Esophagus squamous epithelium (tissue), 5 donors: ENCODE results near the gene YEATS2. TPM values are rescaled to one million over a fixed set of nuclear protein-coding genes. Genes with fewer than 3 reads are reported as not detected.

Experiments used
- DNase-seq: peaks from one replicate; lab custom pipeline; 2025; lab: John Stamatoyannopoulos, UW
- H3K27ac ChIP-seq, 4 donors: fragments of 200-600 bp; sonication (generic); one replicate each; pipeline ENCODE4 v1.5.1; 2016 to 2019; ENCODE audit warnings: mild to moderate bottlenecking in 1 of 4
- H3K27me3 ChIP-seq, 4 donors: fragments of 200-600 bp; sonication (generic); 1 replicate in 3 of 4; 2 replicates in 1 of 4; pipeline versions ENCODE4 v1.5.1 to v1.6.0; 2017 to 2021; ENCODE audit warnings: antibody characterized with exemption in 1 of 4
- H3K36me3 ChIP-seq, 3 donors: fragments of 200-600 bp; sonication (generic); one replicate each; pipeline ENCODE4 v1.5.1; 2016 to 2019
- H3K4me1 ChIP-seq, 3 donors: fragments of 200-600 bp; sonication (generic); one replicate each; pipeline ENCODE4 v1.5.1; 2017 to 2019
- H3K4me3 ChIP-seq, 4 donors: fragments of 200-600 bp; sonication (generic); 1 replicate in 3 of 4; 2 replicates in 1 of 4; pipeline ENCODE4 v1.5.1; 2016 to 2019; ENCODE audit warnings: mild to moderate bottlenecking in 2 of 4, moderate library complexity in 1 of 4
- H3K9me3 ChIP-seq, 3 donors: fragments of 200-600 bp; sonication (generic); one replicate each; pipeline ENCODE4 v1.5.1; 2016 to 2019
- CTCF ChIP-seq, 6 experiments: fragments of 450-650 bp in 4 of 6; fragments of 200-600 bp in 2 of 6; sonication (generic) in 2 of 6; IDR thresholded peaks; one replicate each; pipeline ENCODE4 v1.5.1; 2016 to 2019; ENCODE audit warnings: antibody characterized with exemption in 6 of 6, mild to moderate bottlenecking in 4 of 6, moderate library complexity in 4 of 6
- POLR2A ChIP-seq, 4 donors: fragments of 450-650 bp; IDR thresholded peaks; one replicate each; pipeline ENCODE4 v1.6.1; 2017; ENCODE audit warnings: antibody characterized with exemption in 4 of 4, mild to moderate bottlenecking in 4 of 4, moderate library complexity in 3 of 4
- WGBS, 2 donors: methylation state at CpG; one replicate each; pipeline ENCODE4 v1.1.5; 2018; 5-methylcytosine and 5-hydroxymethylcytosine counted together
- intact Hi-C: fragments of 100-400 bp; cut with DNase I; formaldehyde crosslinking; loops from one replicate; pipeline ENCODE4 v1.15.0; 2022
- total RNA-seq, 4 donors: library from RNA; depleted of rRNA; stranded (reverse); fragments of >200 nt; gene quantifications; one replicate each; pipeline ENCODE4 v1.1.0, GENCODE V29; 2016
- donor health status: DM: yes; HTN: yes; CAD: no.

The YEATS2 gene
- total RNA-seq, 4 donors from 2014 or later, result 10.1 to 23.7 (median 15.5) TPM

- intact Hi-C loops, result no loop called here
- peaks cover 34 to 88% (median 45%) of the 10 kb centered on the region in 3 donors for H3K36me3 ChIP-seq
- 93% methylated on average over 12 of the region's 12 CpGs for WGBS, 2 donors
Observed at GRCh38 chr3:183807881-183808280, 110.3 kb downstream of the YEATS2 start.

GRCh38 chr3:183808355-183808754 lies 110.8 kb downstream of the YEATS2 start:
- TF ChIP-seq POLR2A (IDR thresholded peaks at IDR 0.05) (no peak), CTCF (IDR thresholded peaks at IDR 0.05) (no peak)
- Histone ChIP-seq H3K9me3 (no peaks in the 10 kb centered on the region), H3K27me3 (no peaks in the 10 kb centered on the region), H3K4me3 (no peak overlapping the region), H3K36me3 (peaks cover 34 to 83% (median 44%) of the 10 kb centered on the region in 3 donors), H3K27ac (no peak overlapping the region), H3K4me1 (peaks cover 0 to 15% (median 3%) of the 10 kb centered on the region in 3 donors)
- no peak for DNase-seq
- intact Hi-C loops, result no loop called here
- WGBS, 2 donors, result 88 to 92% methylated on average over 9 to 11 of the region's 11 CpGs

More at GRCh38 chr3:183807881-183808280, 110.3 kb downstream of the YEATS2 start:
- H3K9me3 ChIP-seq, result no peaks in the 10 kb centered on the region
- TF ChIP-seq POLR2A (IDR thresholded peaks at IDR 0.05) (no peak), CTCF (IDR thresholded peaks at IDR 0.05) (no peak)
- H3K27me3 ChIP-seq, result no peaks in the 10 kb centered on the region
- peaks cover 0 to 10% (median 3%) of the 10 kb centered on the region in 3 donors for H3K4me1 ChIP-seq
- no peak overlapping the region for H3K4me3 ChIP-seq
- no peak overlapping the region for H3K27ac ChIP-seq
- no peak for DNase-seq

- Histone ChIP-seq H3K27me3 (no peaks in the 10 kb centered on the region), H3K4me3 (no peak overlapping the region), H3K4me1 (peaks cover 0 to 18% (median 3%) of the 10 kb centered on the region in 3 donors), H3K27ac (no peak overlapping the region), H3K36me3 (peaks cover 30 to 74% (median 35%) of the 10 kb centered on the region in 3 donors), H3K9me3 (no peaks in the 10 kb centered on the region)
- TF ChIP-seq CTCF (IDR thresholded peaks at IDR 0.05) (no peak), POLR2A (IDR thresholded peaks at IDR 0.05) (no peak)
- WGBS, 2 donors, result 84 to 93% methylated on average over 5 of the region's 5 CpGs
- DNase-seq, result no peak
- intact Hi-C loops, result no loop called here
Observed at GRCh38 chr3:183809270-183809669, 111.7 kb downstream of the YEATS2 start.

- intact Hi-C loops, result no loop called here
- H3K4me3 ChIP-seq, result no peak overlapping the region
- no peak for DNase-seq
Observed at GRCh38 chr3:183810643-183811594, 113.3 kb downstream of the YEATS2 start.

More at GRCh38 chr3:183810643-183811594, 113.3 kb downstream of the YEATS2 start:
- Histone ChIP-seq H3K9me3 (no peaks in the 10 kb centered on the region), H3K27me3 (no peaks in the 10 kb centered on the region), H3K4me1 (peaks cover 0 to 18% (median 3%) of the 10 kb centered on the region in 3 donors), H3K27ac (no peak overlapping the region), H3K36me3 (peaks cover 25 to 67% (median 27%) of the 10 kb centered on the region in 3 donors)
- TF ChIP-seq CTCF (IDR thresholded peaks at IDR 0.05) (no peak), POLR2A (IDR thresholded peaks at IDR 0.05) (no peak)
- 86 to 89% methylated on average over 15 to 17 of the region's 24 CpGs for WGBS, 2 donors
